Stimulated activated CD8-positive, alpha-beta memory T cell treated with anti-CD3 and anti-CD28 coated beads, Interleukin-15, amount 100 ng/mL, for 48 hours (primary cell): ENCODE measurements around the gene DNAJC12.
A peak's percentile ranks its signal among the peaks of the same experiment; 100 is the strongest.
"Not testable (repeated sequence)": the region's sequence is repeated elsewhere in the genome, so short reads cannot be mapped to it uniquely, and the experiment has no call there.

Source experiments
- DNase-seq, 2 donors: peaks; one replicate each; pipeline ENCODE4 v3.0.0-alpha.2; 2020; ENCODE audit warnings: low read depth in 2 of 2

Gene DNAJC12

DNA sequence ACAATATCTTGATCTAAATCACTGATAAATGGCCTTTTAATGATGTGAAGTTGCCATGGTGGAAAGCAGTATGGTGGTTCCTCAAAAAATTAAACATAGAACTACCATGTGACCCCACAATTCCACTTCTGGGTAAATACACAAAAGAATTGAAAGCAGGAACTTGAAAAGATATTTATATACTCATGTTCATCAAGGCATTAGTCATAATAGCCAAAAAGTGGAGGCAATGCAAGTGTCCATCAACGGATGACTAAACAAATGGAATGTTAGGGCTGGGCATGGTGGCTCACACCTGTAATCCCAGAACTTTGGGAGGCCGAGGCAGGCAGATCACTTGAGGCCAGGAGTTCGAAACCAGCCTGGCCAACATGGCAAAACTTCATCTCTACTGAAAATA is 2.0 kb upstream of the DNAJC12 start:
- no peak for DNase-seq

GRCh38 chr10:67839511-67839910 is 1.5 kb upstream of the DNAJC12 start:
- DNase-seq, result not testable (repeated sequence)

DNA sequence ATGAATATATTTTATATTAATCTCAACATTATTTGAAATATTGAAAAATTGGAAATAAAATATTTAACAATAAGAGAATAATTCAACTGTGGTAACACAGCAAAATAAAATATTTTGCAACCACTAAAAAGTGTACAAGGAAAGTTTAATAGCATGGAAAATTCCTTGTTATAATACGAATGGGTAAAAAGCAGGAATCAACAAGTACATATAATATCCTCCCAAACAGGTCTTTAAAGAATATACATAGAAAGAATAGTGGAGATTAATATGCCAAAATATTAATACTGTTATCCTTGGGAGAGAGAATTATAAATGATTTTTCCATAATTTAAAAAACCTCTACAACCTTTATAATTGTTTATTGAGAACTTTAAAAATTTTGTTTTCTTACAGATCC is 1.0 kb downstream of the DNAJC12 start:
- DNase-seq, result no peak

- no peak for DNase-seq
These were observed 1.5 kb downstream of the DNAJC12 start for GRCh38 chr10:67836488-67836887.

DNA sequence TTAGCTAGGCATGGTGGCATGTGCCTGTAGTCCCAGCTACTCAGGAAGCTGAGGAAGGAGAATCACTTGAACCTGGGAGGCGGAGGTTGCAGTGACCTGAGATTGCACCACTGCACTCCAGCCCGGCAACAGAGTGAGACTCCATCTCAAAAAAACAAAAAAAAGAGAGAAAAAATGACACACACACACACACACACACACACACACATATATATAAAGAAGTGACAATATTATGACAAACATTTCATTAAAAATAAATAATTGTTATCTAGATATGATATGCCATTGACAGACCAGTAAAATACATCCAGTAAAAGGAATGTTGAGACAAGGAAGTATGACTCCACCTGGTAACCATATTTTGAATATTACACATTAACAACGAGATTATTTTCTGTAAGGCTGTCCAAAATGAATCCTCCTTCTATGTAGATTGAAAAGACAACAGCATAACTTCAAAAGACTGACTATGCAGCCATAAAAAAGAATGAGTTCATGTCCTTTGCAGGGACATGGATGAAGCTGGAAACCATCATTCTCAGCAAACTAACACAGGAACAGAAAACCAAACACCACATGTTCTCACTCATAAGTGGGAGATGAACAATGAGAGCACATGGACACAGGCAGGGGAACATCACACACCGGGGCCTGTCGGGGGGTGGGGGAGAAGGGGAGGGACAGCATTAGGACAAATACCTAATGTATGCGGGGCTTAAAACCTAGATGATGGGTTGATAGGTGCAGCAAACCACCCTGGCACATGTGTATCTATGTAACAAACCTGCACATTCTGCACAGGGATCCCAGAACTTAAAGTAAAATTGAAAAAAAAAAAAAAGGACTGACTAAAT is 2.2 kb downstream of the DNAJC12 start:
- DNase-seq, result not testable (repeated sequence)

- DNase-seq, result no peak
These were observed 3.6 kb downstream of the DNAJC12 start for GRCh38 chr10:67834375-67834774.

- no peak for DNase-seq
These were observed 10.2 kb downstream of the DNAJC12 start for GRCh38 chr10:67827811-67828210.

GRCh38 chr10:67819768-67820204 is 18.2 kb downstream of the DNAJC12 start:
- DNase-seq, result no peak

DNA sequence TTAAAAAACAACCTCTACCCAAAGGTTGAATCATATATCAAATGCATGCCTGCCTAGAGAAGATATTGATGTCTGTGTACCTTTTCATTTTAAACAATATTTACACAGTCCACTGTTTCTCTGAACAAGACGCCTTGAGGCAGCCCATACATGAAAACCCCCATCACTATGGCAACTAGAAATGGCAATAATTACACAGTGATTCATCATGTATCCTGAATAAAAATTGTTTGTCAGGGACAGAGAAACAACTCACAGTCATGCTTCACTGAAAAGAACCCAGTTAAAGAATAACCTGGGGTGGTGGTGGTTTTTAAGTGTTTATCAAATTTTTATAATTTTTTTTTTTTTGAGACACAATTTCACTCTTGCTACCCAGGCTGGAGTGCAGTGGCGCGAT is 19.7 kb downstream of the DNAJC12 start:
- DNase-seq, result no peak

DNA sequence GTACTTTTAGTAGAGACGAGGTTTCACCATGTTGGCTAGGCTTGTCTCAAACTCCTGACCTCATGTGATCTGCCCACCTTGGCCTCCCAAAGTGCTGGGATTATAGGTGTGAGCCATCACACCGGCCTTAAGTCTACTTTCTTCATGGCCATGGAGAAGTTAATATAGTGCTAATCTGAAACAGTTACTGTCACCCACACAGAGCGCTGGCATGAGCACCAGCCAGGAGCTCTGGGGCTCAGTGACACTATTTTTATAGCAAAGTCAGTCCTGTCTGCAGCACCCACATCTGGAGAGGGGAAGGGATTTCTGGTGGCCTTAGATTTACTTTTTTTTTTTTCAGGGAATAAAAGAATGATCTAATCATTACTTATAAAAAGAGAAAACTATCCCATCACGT is 21.3 kb downstream of the DNAJC12 start:
- no peak for DNase-seq

GRCh38 chr10:67815571-67816059 is 22.4 kb downstream of the DNAJC12 start:
- DNase-seq, result no peak

- DNase-seq, result no peak
These were observed 26.0 kb downstream of the DNAJC12 start for GRCh38 chr10:67812007-67812406.

GRCh38 chr10:67809107-67809506 is 28.9 kb downstream of the DNAJC12 start:
- DNase-seq, result no peak

DNA sequence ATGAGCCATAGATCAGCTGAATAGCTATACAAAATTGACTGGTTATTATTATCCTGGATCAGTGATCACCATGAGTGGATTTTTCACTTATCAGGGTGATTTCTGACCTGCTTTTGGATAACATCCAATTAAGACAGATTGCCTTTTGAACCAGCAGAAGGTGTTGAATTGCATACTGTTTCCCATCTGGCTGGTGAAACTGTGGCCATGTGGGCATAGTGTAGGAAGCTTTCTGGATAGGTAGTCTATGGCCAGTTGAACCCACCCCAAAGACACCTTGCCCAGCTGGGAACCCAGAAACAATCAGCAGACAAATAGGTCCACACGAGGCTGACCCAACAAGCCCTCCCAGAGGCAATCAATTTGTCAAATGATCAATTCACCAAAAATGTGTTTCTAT is 29.3 kb downstream of the DNAJC12 start:
- no peak for DNase-seq

DNA sequence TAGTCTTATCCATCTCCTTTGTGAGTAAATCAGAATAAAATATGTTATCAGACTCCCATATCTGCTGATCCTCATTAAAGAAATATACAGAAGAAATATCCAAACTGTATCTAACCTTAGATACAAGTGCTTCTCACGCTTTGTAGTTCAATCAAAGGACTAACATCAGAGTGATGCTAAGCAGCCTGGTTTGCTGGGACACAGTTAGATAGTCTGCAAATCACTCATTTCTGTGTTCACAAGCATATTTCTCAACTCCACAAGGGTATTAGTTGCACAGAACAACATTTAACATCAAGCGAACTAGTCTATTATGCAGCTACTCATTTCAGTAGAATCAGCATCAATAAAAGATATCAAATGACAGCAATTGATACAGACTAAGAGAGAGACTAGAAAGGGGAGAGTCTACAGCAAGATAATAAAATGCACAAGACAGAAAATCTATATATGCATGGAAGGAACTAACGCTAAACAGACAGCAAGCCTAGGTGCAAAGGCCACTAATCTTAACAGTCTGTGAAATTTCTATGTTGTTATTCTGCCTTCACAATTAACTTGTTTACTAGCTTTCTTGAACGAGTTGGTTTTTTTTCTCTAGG is 30.0 kb downstream of the DNAJC12 start:
- DNase-seq, result no peak

- no peak for DNase-seq
These were observed 33.7 kb downstream of the DNAJC12 start for GRCh38 chr10:67804395-67804678.

- DNase-seq, result peak in 1 of 2 donors; percentile 11
These were observed 34.2 kb downstream of the DNAJC12 start for GRCh38 chr10:67803588-67804394.

- no peak for DNase-seq
These were observed 35.0 kb downstream of the DNAJC12 start for GRCh38 chr10:67802767-67803538.

- DNase-seq, result no peak
These were observed 36.9 kb downstream of the DNAJC12 start for GRCh38 chr10:67801118-67801517.

GRCh38 chr10:67794909-67795460 is 43.0 kb downstream of the DNAJC12 start:
- DNase-seq, result no peak

DNA sequence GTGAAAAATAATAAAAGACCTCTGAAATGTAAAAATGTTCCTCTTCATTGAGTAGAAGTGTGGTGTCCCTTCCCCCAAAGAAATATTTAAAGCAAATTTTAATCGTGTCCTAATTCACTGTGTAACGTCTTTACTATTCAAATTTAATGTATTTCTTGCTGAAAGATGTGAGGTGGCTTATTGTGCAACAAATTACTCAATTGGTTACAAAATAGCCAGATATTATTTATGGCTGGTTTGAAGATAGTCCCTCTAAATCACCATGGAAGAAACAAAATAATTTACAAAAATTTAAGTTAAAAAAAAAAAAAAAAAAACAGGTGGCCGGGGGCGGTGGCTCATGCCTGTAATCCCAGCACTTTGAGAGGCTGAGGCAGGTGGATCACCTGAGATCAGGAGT is 43.7 kb downstream of the DNAJC12 start:
- no peak for DNase-seq
